T47D (cell line): ENCODE measurements around the gene ATP11C.
"Not testable (repeated sequence)": the region's sequence is repeated elsewhere in the genome, so short reads cannot be mapped to it uniquely, and the experiment has no call there.

Experiments used
- DNase-seq, 2 experiments: peaks; one replicate each; pipeline versions ENCODE4 v3.0.0 to v3.0.0-alpha.2; 2011 to 2012; ENCODE audit warnings: low read depth in 1 of 2, low spot score in 1 of 2
- JUND ChIP-seq: IDR thresholded peaks from 2 replicates; pipeline ENCODE4 v1.6.1; 2012; ENCODE audit warnings: low read depth
- in situ Hi-C: cut with HindIII; loops from 2 replicates; pipeline ENCODE4 v1.10.0; 2016; ENCODE audit warnings: low sequenced_read_pairs, low pct_unique_long_range_greater_than_20kb

ATP11C gene

DNA sequence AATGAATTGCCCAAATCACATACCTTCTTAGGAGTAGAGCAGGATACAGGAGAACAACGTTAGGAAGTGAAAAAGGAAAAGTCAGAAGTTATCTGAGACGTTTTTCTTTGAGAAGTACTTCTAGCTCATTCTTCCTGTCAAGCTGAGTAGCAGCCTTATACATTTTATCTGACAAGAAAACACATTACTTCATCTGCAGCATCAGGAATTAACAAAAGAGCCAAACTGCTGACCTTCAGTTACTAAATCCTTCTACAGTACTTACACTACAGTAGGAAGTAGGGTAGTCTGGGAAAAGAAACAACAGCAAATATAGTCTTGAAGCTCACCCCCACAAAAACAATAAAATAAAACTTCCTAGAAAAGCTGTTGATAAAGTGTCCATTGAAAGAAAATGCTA lies 57.0 kb downstream of the ATP11C start:
- no peak for DNase-seq

GRCh38 chrX:139869796-139870195 lies 63.1 kb downstream of the ATP11C start:
- no peak for TF ChIP-seq JUND
- no peak for DNase-seq
- in situ Hi-C loops: no loop called here

More for the DNA sequence above, 57.0 kb downstream of the ATP11C start:
- in situ Hi-C loops: no loop called here
- no peak for TF ChIP-seq JUND

DNA sequence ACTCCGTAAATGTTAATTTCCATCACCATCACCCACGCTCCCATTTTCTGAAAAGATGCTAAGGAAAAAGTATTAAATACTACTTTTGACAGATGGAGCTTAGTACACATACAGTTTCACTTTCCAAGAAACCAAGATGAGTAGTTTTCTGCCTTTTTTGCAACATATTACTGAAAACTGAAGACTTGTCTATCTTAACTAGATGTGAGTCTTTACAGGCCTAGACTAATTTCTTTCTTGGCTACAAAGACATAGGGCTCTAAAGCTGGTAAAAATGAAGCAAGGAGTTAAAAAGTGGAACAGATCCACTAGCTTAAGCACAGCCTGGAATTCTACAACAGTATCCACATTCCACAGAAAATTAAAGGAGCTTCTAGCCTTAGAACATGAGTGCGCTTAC lies 68.2 kb downstream of the ATP11C start:
- in situ Hi-C loops: no loop called here
- no peak for TF ChIP-seq JUND
- no peak for DNase-seq

GRCh38 chrX:139862208-139862607 lies 70.6 kb downstream of the ATP11C start:
- no peak for TF ChIP-seq JUND
- DNase-seq: no peak
- in situ Hi-C loops: no loop called here

DNA sequence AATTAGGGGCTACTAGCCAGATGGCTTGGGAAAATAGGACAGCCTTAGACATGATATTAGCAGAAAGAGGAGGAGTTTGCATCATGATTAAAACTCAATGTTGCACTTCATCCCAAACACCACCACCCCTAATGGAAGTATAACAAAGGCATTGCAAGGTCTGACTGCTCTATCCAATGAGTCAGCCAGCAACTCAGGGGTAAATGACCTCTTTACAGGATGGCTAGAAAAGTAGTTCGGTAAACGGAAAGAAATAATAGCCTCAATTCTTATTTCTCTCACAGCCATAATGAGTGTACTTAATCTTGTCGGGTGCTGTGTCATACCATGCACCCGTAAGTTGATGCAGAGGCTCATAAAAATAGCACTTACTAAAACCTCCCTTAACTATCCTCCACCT lies 76.0 kb downstream of the ATP11C start:
- in situ Hi-C loops, DNase-seq: not testable (repeated sequence)

DNA sequence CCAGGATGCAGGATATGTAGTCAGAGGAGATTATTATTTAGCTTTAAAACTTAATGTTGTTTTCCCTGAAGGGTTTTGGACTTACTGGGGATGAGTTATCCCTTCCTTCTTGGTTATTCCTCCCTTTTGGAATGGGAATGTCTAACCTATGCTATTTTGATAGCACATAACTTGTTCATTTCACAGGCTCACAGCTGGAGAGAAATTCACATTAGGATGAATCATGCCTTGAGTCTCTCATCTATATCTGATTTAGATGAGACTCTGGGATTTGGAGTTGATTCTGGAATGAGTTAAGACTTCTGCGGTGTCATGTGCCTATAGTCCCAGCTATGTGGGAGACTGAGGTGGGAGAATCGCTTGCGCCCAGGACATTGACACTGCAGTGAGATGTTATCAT lies 81.1 kb downstream of the ATP11C start:
- DNase-seq: no peak
- in situ Hi-C loops: no loop called here
- no peak for TF ChIP-seq JUND

DNA sequence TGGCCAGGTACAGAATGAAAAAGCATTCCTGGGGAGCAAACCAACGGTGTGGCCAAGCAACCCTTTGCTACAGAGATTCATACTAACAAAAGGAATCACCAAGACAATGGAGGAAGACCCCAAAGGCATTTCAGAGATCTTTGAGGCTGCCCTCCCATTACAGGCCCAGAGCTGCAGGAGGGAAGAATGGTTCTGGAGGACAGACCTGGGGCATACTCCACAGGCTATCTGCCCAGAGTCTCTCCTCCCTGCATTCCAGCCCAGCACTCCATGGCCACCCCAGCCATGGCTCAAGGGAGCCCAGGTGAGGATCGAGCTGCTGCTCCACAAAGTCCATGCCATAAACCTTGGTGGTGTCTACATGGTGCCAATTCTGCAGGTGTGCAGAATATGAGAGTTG lies 81.9 kb downstream of the ATP11C start:
- DNase-seq: no peak
- in situ Hi-C loops: no loop called here
- no peak for TF ChIP-seq JUND

GRCh38 chrX:139844884-139845283 lies 88.0 kb downstream of the ATP11C start:
- DNase-seq: no peak
- TF ChIP-seq JUND: no peak
- in situ Hi-C loops: no loop called here

GRCh38 chrX:139844163-139844562 lies 88.7 kb downstream of the ATP11C start:
- in situ Hi-C loops: no loop called here
- TF ChIP-seq JUND: no peak
- DNase-seq: no peak

GRCh38 chrX:139842326-139843185 lies 90.3 kb downstream of the ATP11C start:
- no peak for DNase-seq

GRCh38 chrX:139836335-139836734 lies 96.5 kb downstream of the ATP11C start:
- in situ Hi-C loops, DNase-seq: not testable (repeated sequence)

More at GRCh38 chrX:139842326-139843185, 90.3 kb downstream of the ATP11C start:
- no peak for TF ChIP-seq JUND
- in situ Hi-C loops: no loop called here

DNA sequence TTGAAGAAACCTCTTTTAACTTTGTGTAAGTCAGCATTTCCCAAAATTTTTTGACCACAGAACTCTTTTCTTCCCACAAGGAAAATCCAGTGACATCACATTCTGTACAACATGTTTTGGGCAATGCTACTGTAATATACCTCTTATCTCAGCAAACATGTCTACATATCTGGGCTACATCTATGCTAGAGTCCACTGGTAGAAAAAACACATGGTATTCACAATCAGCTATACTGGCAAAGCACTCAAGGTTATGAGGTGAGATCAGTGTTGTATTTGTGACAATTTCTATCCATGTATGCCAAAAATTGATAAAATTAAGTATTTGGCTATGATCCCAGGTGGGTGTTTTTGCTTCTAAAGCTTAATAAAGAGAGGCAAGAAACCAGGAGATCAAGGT lies 98.0 kb downstream of the ATP11C start:
- in situ Hi-C loops: no loop called here
- no peak for TF ChIP-seq JUND
- DNase-seq: no peak

DNA sequence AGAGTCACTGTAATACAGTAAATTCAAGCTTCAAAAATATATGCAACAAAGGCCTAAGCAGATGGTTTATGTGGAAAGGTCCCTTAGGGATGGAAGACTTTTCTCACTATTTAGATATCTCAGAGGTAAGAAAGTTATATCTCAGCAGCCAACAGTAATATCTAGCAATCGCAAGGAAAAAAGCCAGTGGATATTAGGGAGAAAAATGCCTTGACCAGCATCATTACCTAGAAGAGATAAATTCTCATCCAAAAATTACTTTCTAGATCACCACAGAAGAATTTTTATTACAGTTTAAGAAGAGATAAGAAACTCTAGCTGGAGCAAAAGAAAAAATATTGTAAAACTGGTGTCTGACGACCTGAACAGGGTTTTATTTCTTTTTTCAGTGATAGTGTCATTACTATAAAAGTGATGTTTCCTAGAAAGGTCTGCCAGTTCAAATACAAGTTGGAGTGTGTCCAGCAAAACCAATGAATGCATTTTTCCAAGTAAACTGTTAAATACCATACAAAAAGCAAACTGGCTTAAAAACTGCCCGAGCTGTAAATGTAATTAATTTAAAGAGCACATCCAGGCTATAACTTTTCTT lies 100.0 kb downstream of the ATP11C start:
- no peak for TF ChIP-seq JUND
- in situ Hi-C loops: no loop called here
- DNase-seq: no peak
